K562 (cell line): ENCODE data around the gene CENPP. TPM values are rescaled to one million over a fixed set of nuclear protein-coding genes. Genes with fewer than 3 reads are reported as not detected.

ENCODE experiments used
- ATAC-seq: fragments of 200-7000 bp; cut with Tn5 transposase; 3 replicates; pipeline ENCODE4 v1.9.1; 2020; ENCODE audit warnings: moderate library complexity
- BruUV-seq: library from RNA; stranded (reverse); fragments of 400-500 nt; replicated peaks from 2 replicates; lab custom pipeline; 2021; lab: Mats Ljungman, UMichigan
- CTCF ChIA-PET: fragments of 300-600 bp; formaldehyde crosslinking; extraction: SDS; loops from one replicate; lab custom pipeline; 2021; ENCODE audit warnings: low intra/inter-chr PET ratio; lab: Yijun Ruan, JAX
- POLR2A ChIA-PET: fragments of 300-600, 350-650 bp; sonication (Branson Sonifier 250); formaldehyde crosslinking; extraction: SDS; loops from one replicate; lab custom pipeline; 2021; ENCODE audit warnings: antibody characterized with exemption, inconsistent platforms; lab: Yijun Ruan, JAX
- DNase-seq, 4 experiments: peaks; one replicate each; pipeline versions ENCODE4 v3.0.0 to v3.0.0-alpha.2; 2011 to 2018; ENCODE audit warnings: low spot score in 3 of 4, mixed read lengths in 3 of 4; ENCODE audit errors: extremely low read depth in 1 of 4
- FAIRE-seq: peaks from 2 replicates; lab custom pipeline; 2011; peaks lifted over from hg19 to GRCh38; lab: Jason Lieb, UNC
- H2AFZ ChIP-seq: 2 replicates; pipeline ENCODE4 v1.6.0; 2011; ENCODE audit warnings: low read depth, low read length, control low read depth, inconsistent platforms
- H3K27ac ChIP-seq: fragments of 200-600 bp; 3 replicates; pipeline ENCODE4 v1.8.0; 2011; ENCODE audit warnings: low read depth, mild to moderate bottlenecking, control low read depth, inconsistent platforms, low read length, moderate library complexity, mixed read lengths; ENCODE audit errors: extremely low read depth
- H3K27me3 ChIP-seq, 2 experiments: fragments of 300-600 bp in 1 of 2; 2 replicates in 1 of 2; 3 replicates in 1 of 2; pipeline versions ENCODE4 v1.6.0 to v1.8.0; 2011; ENCODE audit warnings: inconsistent platforms in 2 of 2, low read length in 2 of 2, mild to moderate bottlenecking in 1 of 2, mixed read lengths in 1 of 2, moderate library complexity in 1 of 2; ENCODE audit not compliant: control insufficient read depth in 2 of 2, insufficient read depth in 2 of 2
- H3K36me3 ChIP-seq: fragments of 300-600 bp; 3 replicates; pipeline ENCODE4 v1.8.0; 2011; ENCODE audit warnings: mild to moderate bottlenecking, low read length, inconsistent platforms; ENCODE audit not compliant: control insufficient read depth, insufficient read depth
- H3K4me1 ChIP-seq, 2 experiments: fragments of 200-600 bp in 1 of 2; replicated peaks in 1 of 2; 2 replicates in 1 of 2; 3 replicates in 1 of 2; pipeline versions ENCODE4 v1.5.1 to v1.8.0; 2011; ENCODE audit warnings: inconsistent platforms in 2 of 2, low read length in 2 of 2, mild to moderate bottlenecking in 1 of 2, mixed read lengths in 1 of 2, moderate library complexity in 1 of 2; ENCODE audit not compliant: control insufficient read depth in 2 of 2, insufficient read depth in 2 of 2
- H3K4me2 ChIP-seq: 2 replicates; pipeline ENCODE4 v1.6.1; 2011; ENCODE audit warnings: low read length, control low read depth, inconsistent platforms, mixed read lengths; ENCODE audit not compliant: insufficient read depth
- H3K4me3 ChIP-seq: fragments of 200-600 bp; sonication (generic), shearing (Covaris generic); 2 replicates; pipeline ENCODE4 v1.5.1; 2016; ENCODE audit warnings: control low read depth, inconsistent platforms
- H3K79me2 ChIP-seq: fragments of 200-600 bp; 3 replicates; pipeline ENCODE4 v1.8.0; 2011; ENCODE audit warnings: low read length, inconsistent platforms; ENCODE audit not compliant: control insufficient read depth, insufficient read depth
- H3K9ac ChIP-seq, 2 experiments: 2 replicates each; pipeline versions ENCODE4 v1.6.0 to v1.6.1; 2011; ENCODE audit warnings: low read depth in 2 of 2, low read length in 2 of 2, control low read depth in 1 of 2, inconsistent platforms in 1 of 2, mild to moderate bottlenecking in 1 of 2, mixed read lengths in 1 of 2; ENCODE audit not compliant: insufficient read depth in 1 of 2
- H3K9me1 ChIP-seq: one replicate; pipeline ENCODE4 v1.6.0; 2011; ENCODE audit warnings: inconsistent platforms, mild to moderate bottlenecking, low read length, moderate library complexity; ENCODE audit not compliant: control insufficient read depth, insufficient read depth
- H3K9me3 ChIP-seq: replicated peaks from 2 replicates; pipeline ENCODE4 v1.5.1; 2011; ENCODE audit warnings: low read depth, low read length, inconsistent platforms; ENCODE audit not compliant: control insufficient read depth, insufficient read depth
- H4K20me1 ChIP-seq: replicated peaks from 2 replicates; pipeline ENCODE4 v1.6.1; 2011; ENCODE audit warnings: low read length, inconsistent platforms, mixed read lengths; ENCODE audit not compliant: control insufficient read depth, insufficient read depth
- BRD4 ChIP-seq: fragments of 200-600 bp; sonication (generic); IDR thresholded peaks from 2 replicates; pipeline ENCODE4 v1.6.1; 2017; ENCODE audit warnings: inconsistent platforms
- CCAR2 ChIP-seq: fragments of 200-400 bp; formaldehyde crosslinking; IDR thresholded peaks from 2 replicates; pipeline ENCODE4 v1.6.1; 2017; ENCODE audit warnings: mild to moderate bottlenecking, low read depth, low read length
- HNRNPK ChIP-seq: fragments of 200-400 bp; formaldehyde crosslinking; IDR thresholded peaks from one replicate; pipeline ENCODE4 v1.6.1; 2018; ENCODE audit warnings: mild to moderate bottlenecking, low read depth, low read length; ENCODE audit not compliant: poor library complexity, severe bottlenecking
- SLC30A9 ChIP-seq: fragments of 250-450 bp; sonication (Bioruptor Pico); IDR thresholded peaks from 2 replicates; pipeline ENCODE4 v1.8.0; 2022; ENCODE audit warnings: mild to moderate bottlenecking, moderate library complexity
- ZNF253 ChIP-seq: fragments of 250-450 bp; sonication (Bioruptor Pico); conservative IDR thresholded peaks from 2 replicates; pipeline ENCODE4 v1.6.1; 2021; ENCODE audit warnings: mild to moderate bottlenecking
- WGBS: fragments of 100-300 bp; shearing (Covaris generic); methylation state at CpG from one replicate; pipeline ENCODE4 v1.1.6; 2016; ENCODE audit warnings: low coverage, mixed read lengths; ENCODE audit not compliant: insufficient coverage; ENCODE audit errors: missing lambda C conversion rate; 5-methylcytosine and 5-hydroxymethylcytosine counted together
- in situ Hi-C: fragments of 300-500 bp; cut with MboI; formaldehyde crosslinking; loops from 4 replicates; pipeline ENCODE4 v1.15.0; 2018; ENCODE audit warnings: inconsistent platforms, mixed read lengths
- intact Hi-C: fragments of 100-400 bp; cut with micrococcal nuclease; formaldehyde crosslinking; loops from 2 replicates; pipeline ENCODE4 v1.14.2; 2022
- polyA plus RNA-seq, 8 experiments: library from polyadenylated mRNA; depleted of rRNA in 4 of 8; stranded (reverse) in 5 of 8; unstranded in 3 of 8; fragments of >200 nt; fragmentation: Nextera tagmentation in 2 of 8; fragmentation: Illumina TruSeq in 1 of 8; extraction: Ambion mirVana in 2 of 8; extraction: Trizol in 1 of 8; gene quantifications; 2 replicates each; pipeline versions ENCODE4 v1.2.1 to v1.2.3, GENCODE V29; 2011 to 2014; ENCODE audit warnings: inconsistent platforms in 1 of 8, missing spikeins in 1 of 8
- total RNA-seq, 7 experiments: library from RNA; depleted of rRNA in 6 of 7; stranded (reverse); fragments of >200 nt in 6 of 7; fragmentation: Illumina TruSeq in 2 of 7; extraction: Trizol in 2 of 7; gene quantifications; 2 replicates each; pipeline versions ENCODE4 v1.2.1 to v1.2.3, GENCODE V29; 2011 to 2021; ENCODE audit warnings: low replicate concordance in 1 of 7
- TF ChIP-seq, protein P1 (sequence below): sonication (generic); formaldehyde crosslinking; IDR thresholded peaks from 2 replicates; pipeline ENCODE4 v1.8.0; 2023; ENCODE audit warnings: mild to moderate bottlenecking, missing genetic modification reagents
- TF ChIP-seq, protein P2 (sequence below): fragments of 450-650 bp; IDR thresholded peaks from 2 replicates; pipeline ENCODE4 v1.6.1; 2016; ENCODE audit warnings: antibody characterized with exemption

Gene CENPP
- total and polyA plus RNA-seq, 9 of the 15 experiments (the other 6 are each of a cell fraction or from before 2014, with no cell fraction given): 8.0 to 28.5 (median 17.9) TPM

GRCh38 chr9:92655896-92656536 lies 330.3 kb downstream of the CENPP start:
- H3K4me3 ChIP-seq: no peak overlapping the region
- no peak overlapping the region for H3K4me2 ChIP-seq
- no peaks in the 10 kb centered on the region for H3K9me3 ChIP-seq
- ChIA-PET CTCF (no interaction called here), POLR2A (interaction anchor here (0.6 kb wide), 1 partner anchor 15 kb away, joined by 4 read pairs; no protein-coding TSS in a partner anchor)
- ATAC-seq (no peak), DNase-seq (no peak), FAIRE-seq (no peak)
- H3K27ac ChIP-seq: no peak overlapping the region
- BruUV-seq: no TSS peak
- 88% methylated on average over 9 of the region's 9 CpGs for WGBS
- H3K4me1 ChIP-seq: peaks cover 0 to 12% of the 10 kb centered on the region in 2 experiments; a peak in 2 of 5 replicates
- peaks cover 25% of the 10 kb centered on the region for H3K79me2 ChIP-seq
- peaks cover 75% of the 10 kb centered on the region; the same call in 2 of the 3 replicates for H3K36me3 ChIP-seq
- in situ Hi-C loops: no loop called here
- H3K27me3 ChIP-seq: no peaks in the 10 kb centered on the region
- H4K20me1 ChIP-seq: peaks cover 8% of the 10 kb centered on the region
- TF ChIP-seq, protein P1, sequence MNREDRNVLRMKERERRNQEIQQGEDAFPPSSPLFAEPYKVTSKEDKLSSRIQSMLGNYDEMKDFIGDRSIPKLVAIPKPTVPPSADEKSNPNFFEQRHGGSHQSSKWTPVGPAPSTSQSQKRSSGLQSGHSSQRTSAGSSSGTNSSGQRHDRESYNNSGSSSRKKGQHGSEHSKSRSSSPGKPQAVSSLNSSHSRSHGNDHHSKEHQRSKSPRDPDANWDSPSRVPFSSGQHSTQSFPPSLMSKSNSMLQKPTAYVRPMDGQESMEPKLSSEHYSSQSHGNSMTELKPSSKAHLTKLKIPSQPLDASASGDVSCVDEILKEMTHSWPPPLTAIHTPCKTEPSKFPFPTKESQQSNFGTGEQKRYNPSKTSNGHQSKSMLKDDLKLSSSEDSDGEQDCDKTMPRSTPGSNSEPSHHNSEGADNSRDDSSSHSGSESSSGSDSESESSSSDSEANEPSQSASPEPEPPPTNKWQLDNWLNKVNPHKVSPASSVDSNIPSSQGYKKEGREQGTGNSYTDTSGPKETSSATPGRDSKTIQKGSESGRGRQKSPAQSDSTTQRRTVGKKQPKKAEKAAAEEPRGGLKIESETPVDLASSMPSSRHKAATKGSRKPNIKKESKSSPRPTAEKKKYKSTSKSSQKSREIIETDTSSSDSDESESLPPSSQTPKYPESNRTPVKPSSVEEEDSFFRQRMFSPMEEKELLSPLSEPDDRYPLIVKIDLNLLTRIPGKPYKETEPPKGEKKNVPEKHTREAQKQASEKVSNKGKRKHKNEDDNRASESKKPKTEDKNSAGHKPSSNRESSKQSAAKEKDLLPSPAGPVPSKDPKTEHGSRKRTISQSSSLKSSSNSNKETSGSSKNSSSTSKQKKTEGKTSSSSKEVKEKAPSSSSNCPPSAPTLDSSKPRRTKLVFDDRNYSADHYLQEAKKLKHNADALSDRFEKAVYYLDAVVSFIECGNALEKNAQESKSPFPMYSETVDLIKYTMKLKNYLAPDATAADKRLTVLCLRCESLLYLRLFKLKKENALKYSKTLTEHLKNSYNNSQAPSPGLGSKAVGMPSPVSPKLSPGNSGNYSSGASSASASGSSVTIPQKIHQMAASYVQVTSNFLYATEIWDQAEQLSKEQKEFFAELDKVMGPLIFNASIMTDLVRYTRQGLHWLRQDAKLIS: no peak
- TF ChIP-seq HNRNPK (no peak), SLC30A9 (CRISPR knock-in tag) (no peak), ZNF253 (CRISPR knock-in tag) (no peak), BRD4 (no peak), CCAR2 (no peak)
- TF ChIP-seq, protein P2, sequence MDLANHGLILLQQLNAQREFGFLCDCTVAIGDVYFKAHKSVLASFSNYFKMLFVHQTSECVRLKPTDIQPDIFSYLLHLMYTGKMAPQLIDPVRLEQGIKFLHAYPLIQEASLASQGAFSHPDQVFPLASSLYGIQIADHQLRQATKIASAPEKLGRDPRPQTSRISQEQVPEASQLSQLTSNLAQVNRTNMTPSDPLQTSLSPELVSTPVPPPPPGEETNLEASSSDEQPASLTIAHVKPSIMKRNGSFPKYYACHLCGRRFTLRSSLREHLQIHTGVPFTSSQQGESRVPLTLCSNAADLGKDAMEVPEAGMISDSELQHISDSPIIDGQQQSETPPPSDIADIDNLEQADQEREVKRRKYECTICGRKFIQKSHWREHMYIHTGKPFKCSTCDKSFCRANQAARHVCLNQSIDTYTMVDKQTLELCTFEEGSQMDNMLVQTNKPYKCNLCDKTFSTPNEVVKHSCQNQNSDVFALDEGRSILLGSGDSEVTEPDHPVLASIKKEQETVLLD: no peak
- TF ChIP-seq, all 486 proteins: peak for 0
- Histone ChIP-seq H3K9ac (no peak overlapping the region; a peak in 1 of 4 replicates), H2AFZ (no peak overlapping the region), H3K9me1 (no peaks in the 10 kb centered on the region)
- intact Hi-C loops: no loop called here
